Limb (tissue), 2 donors: ENCODE data around the gene CSMD2.
"Not testable (repeated sequence)": the region's sequence is repeated elsewhere in the genome, so short reads cannot be mapped to it uniquely, and the experiment has no call there.

ENCODE experiments used
- DNase-seq, 2 donors: peaks; one replicate each; pipeline ENCODE4 v3.0.0-alpha.2; 2016; ENCODE audit errors: extremely low spot score in 2 of 2

Gene CSMD2

DNA sequence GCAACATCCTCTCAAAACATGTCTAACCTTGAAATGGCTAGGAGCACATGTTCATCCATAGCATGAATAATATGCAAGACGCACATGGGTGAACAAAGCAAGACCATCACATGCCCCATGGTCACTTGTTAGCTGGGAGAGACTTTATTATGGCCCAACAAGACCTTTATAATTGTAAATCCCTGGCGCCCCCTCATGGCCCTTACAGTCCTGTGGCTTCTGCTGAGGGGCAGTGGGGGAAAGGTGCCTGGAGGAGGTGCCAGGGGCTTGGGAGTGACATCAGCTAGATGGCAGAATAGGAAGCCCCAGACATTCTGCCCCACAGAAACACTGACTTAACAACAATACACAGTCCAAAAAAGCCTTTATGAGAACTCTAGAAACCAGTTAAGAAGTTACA, 51.7 kb downstream of the CSMD2 start:
- DNase-seq: no peak

GRCh38 chr1:34108711-34109110, 56.3 kb downstream of the CSMD2 start:
- no peak for DNase-seq

- DNase-seq: no peak
Measured at GRCh38 chr1:34108269-34108668, 56.8 kb downstream of the CSMD2 start.

DNA sequence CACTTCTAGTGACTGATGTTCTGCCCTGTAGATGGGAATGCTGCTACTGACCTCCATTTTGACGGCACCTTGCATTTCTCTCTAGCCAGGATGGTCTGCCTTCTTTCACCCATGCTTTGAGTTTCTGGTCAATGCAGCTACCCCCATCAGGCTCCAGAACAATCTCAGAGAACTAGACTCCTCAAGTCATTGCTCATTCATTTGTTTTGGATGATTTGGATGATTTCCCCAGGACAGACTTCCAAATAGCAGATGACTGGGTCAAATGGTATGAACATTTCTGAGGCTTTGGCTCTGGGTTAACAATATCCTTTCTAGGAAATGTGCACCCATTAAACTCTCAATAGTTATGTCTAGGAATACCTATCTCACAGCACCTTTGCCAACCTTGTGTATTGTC, 63.9 kb downstream of the CSMD2 start:
- no peak for DNase-seq

DNA sequence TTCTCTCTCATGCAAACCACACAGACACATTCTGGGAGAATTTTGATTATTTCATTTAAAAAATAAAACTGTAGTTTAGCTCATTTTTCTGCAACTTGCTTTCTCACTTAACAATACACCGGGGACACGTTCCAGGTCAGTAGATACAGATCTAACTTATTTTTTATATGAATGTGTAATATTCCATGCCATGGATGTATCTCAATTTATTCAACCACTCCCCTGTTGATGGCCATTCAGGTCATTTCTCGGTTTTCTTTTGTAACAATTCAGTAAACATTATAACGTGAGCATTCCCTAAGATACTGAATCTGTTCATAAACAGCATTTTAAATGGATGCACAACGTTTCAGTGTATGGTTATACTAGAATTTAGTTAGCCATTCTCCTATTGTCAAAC, 64.7 kb downstream of the CSMD2 start:
- DNase-seq: no peak

- DNase-seq: not testable (repeated sequence)
Measured at GRCh38 chr1:34092399-34092798, 72.6 kb downstream of the CSMD2 start.

DNA sequence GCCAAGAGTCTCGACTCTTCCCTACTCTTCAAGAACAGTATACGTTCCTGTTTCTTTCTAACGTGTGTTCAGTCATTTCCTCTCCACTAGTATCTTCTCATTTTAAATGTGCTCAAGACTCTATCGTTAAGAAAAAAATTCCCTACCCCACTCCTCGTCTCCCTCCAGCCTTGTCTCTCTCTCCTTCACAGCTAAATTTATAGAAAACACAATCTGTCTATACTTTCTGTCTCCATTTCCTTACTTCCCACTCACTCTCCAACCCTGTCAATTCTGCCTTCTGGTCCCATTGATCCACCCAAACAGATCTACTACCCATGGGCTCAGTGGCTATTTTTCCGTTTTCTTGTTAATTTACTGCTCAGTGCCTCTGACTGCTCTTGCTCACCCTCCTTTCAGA, 75.3 kb downstream of the CSMD2 start:
- DNase-seq: no peak

DNA sequence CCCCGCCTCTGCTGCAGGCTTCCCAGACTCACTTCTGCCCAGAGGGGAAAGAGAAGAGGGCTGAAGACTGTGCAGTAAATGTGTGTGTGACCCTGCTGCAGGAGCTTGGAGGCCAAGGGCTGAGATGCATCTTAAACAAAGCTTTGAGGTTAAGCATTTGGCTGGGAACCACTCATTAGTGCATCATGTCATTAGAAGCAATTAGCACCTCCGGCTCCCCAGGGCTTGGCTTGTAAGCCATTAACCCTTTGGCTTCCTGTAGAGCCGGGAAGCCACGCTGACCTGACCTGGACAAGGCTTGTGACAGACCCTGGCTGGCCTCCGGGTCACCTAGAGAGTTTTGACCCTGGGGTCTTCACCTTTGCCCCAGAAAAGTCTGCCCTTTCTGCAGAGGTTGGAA, 77.0 kb downstream of the CSMD2 start:
- no peak for DNase-seq

DNA sequence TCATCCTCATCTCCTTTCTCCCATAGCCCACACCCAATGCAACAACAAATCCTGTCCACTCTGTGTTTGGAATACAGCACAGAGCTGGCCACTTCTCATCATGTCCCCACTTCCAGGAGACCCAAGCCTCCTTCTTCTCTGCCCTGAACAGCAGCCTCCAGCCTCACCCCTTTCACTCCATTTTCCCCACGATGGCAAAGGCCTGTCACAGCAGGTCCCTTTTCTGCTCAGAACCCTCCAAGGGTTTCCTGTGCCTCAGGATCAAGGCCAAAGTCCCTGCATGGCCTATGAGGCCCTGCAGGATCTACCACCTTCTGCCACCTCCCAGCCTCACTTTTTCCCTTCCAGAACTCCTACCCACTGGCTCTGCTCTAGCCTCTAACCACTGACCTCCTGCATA, 78.5 kb downstream of the CSMD2 start:
- no peak for DNase-seq

- DNase-seq: no peak
Measured at GRCh38 chr1:34083974-34084373, 81.1 kb downstream of the CSMD2 start.

- not testable (repeated sequence) for DNase-seq
Measured at GRCh38 chr1:34082085-34082670, 82.9 kb downstream of the CSMD2 start.

GRCh38 chr1:34078383-34078782, 86.6 kb downstream of the CSMD2 start:
- no peak for DNase-seq

GRCh38 chr1:34075576-34075975, 89.5 kb downstream of the CSMD2 start:
- no peak for DNase-seq

DNA sequence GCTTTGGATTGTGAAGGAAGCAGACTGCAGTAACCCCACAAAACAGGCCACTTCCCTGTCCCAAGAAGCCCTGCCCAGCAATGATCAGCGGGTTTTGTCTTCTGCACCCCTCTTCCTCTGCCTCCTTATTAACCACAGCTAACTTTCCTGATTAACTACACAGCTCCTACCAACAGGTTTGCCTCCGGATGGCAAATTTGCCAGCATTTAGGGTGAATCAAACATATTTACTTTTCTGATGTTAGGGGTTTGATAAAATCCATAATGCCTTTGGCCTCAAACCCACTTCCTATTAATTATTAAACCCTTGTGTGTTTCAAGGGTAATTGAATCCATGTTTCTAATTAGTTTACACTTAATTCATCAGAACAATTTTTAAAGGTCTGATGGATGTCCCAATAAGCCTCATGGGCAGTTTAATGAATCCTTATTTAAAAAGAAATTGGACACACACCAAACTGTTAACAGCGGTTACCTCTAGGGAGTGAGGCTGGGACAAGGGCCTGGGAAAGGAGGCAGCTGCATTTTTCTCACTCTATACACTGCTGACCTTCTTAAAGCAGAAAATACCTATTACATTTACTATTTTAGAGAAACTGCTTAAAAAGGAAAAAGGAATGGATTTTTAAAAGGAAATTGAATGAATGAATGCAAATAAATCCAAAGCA, 91.9 kb downstream of the CSMD2 start:
- no peak for DNase-seq

DNA sequence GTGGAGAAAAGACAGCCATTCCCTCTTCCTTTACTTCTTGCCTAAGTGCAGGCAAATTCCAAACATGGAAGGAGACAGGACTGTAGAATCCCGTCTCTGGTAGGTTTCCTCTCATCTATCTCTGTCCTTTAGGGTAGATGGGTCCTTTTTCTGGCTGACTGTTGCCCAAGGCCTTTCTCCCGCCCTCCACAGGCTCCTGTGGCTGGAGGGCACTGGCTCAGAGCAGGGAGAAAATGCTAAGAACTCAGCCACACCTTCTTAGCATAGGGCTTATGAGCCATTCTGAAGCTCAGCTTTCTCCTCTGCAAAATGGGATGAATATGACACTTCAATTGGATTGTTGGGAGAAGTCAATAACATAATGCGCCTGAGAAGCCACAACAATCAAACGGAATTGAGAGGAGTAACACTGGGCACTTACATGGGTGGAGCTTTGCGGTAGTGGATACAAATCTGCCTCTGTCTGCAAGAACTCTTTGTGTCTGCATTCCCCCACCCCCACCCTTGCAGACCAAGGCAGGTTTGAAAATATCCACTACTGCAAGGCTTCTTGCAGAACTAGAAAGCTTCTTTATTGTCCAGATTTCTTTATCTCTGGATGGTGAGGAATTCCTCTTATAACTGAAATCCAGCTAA, 94.7 kb downstream of the CSMD2 start:
- no peak for DNase-seq

DNA sequence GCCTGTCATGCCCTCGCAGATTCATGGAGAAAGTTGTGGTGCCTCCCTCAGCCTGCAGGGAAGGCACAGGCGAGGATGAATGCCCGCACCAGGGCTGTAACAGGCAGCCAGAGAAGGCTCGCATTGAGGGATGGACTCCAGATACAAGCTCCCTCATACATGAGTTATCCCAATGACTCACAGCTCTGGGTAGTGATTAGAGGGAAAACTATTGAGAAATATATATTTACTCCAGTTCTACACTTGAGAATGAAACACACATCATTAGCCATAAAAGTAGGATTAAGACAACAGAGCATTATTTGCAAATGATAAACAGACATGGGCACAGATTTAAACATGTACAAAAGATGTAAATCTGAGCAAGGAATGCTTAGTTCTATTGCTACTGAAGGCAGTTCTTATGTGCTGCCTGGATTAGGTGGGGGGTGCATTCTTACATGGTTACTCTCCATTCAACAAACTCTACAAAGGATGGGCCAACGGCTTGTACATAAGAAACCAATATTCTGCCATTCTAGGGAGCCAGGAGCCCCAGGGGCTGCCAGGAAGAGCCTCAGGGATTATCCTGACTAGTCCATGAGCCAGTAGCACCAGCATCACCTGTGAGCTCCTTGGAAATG, 97.9 kb downstream of the CSMD2 start:
- DNase-seq: no peak

- no peak for DNase-seq
Measured at GRCh38 chr1:34066166-34066565, 98.9 kb downstream of the CSMD2 start.

DNA sequence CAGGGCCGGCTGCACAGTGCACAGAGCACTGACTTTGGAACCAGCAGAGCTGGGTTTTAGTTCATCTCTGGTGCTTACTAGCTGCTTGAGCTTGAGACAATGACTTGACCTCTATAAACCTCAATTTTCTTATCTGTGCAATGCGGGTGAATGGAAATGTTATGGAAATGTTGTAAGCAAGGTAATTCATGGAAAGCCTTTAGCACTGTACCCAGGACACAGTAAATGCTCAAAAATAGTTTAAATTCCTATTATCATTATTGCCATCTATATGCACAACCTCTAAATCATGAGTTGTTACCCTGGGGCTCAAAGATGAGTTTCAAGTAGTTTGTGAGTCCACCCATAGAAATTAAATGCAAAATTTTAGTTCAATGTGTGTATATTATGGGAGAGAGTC, 99.5 kb downstream of the CSMD2 start:
- DNase-seq: no peak

DNA sequence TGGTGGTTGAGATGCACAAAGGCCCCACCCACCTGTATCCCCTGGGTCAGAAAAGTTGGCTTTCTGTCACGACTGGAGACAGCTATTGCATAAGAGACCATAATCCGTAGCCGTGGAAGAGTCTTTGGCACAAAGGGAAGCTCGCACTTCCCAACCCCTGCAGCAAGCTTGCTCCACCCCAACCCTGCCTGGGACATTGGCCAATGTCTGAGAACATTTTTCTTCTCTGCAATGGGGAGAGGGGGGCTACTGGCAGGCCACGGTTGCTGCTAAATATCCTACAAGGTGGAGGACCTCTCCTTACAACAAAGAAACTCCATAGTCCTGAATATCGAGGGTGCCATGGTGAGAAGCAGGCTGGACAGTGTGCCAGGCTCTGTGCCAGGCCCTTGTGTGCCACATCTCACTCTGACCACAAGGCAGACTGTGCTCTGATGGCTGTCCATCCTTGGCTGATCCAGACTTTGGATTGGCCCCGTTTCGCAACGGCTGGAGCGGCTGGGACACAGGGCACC, 104.1 kb downstream of the CSMD2 start:
- DNase-seq: no peak

DNA sequence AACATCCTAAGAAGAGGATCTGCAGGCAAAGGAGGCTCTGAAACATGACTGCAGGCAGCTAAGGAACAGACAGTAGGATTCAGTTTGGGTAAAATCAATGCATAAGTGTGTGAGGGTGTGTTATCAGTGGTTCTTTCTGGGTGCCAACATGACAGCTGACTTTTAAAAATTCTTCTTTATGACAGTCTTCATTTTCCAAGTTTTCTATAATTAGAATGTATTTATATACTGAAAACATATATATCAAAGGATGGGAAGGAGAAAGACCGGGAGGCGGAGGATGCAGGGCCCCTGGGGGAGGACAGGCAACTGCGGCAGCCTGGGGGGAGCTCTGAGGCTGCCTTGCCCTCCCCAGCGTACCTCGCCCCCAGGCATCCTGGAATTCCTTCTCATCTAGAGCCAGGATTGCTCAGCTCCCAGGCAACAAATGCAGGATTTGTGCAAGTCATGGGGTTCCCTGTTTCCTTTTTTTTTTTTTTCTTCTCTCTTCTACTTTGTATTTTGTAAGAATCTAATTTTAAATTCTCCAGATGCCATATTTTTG, 104.8 kb downstream of the CSMD2 start:
- no peak for DNase-seq

- DNase-seq: peak in 1 of 2 donors; percentile 64
Measured at GRCh38 chr1:34057347-34058130, 107.5 kb downstream of the CSMD2 start.
